SK-N-MC (cell line): ENCODE data around the gene PRXL2A.

Experiments used
- EZH2 ChIP-seq: fragments of 200-600 bp; sonication (generic); IDR thresholded peaks from one replicate; pipeline ENCODE4 v1.6.1; 2017; ENCODE audit warnings: antibody characterized with exemption
- POLR2AphosphoS5 ChIP-seq: IDR thresholded peaks from 2 replicates; pipeline ENCODE4 v1.6.1; 2012; ENCODE audit warnings: mild to moderate bottlenecking, low read depth, low read length, borderline replicate concordance

DNA sequence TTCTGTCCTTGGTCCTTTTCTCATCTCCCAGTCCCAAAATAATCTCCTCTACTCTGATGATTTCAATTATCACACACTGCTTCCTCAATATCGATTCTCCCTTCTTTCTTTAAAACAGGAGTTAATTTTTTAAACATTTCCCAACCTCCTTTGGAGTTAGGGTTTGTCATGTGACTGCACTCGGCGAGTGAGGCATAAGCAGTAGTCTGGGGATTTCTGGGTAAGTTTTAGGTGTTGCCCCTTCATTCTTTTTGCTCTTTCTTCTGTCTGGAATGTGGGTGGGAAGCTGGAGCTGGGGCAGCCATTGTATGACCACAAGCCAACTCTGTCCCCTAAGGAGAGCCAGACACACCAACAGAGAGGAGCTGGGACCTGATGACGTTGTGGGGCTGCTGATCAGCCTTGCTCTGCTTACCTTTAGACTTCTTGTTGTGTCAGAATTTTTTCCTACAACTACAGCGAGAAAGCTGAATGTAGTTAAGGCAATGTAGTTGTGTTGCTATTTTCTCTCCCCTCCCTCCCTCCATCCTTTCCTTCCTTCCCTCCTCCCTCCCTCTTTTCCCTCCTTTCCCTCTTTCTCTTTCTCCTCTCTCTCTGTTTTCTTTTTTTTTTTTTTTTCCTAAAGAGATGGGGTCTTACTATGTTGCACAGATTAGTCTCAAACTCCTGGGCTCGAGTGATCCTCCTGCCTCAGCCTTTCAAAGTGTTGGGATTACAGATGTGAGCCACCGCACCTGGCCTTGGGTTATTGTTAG lies 39.3 kb downstream of the PRXL2A start:
- TF ChIP-seq EZH2 (no peak), POLR2AphosphoS5 (no peak)
